GM18907 (cell line): Measurements from ENCODE around the gene ANKRD6.
"Not testable (repeated sequence)": the region's sequence is repeated elsewhere in the genome, so short reads cannot be mapped to it uniquely, and the experiment has no call there.

ENCODE experiments used
- ATAC-seq: cut with Tn5 transposase; IDR thresholded peaks from one replicate; pipeline ENCODE4 v1.9.1; 2021; ENCODE audit warnings: mild to moderate bottlenecking, moderate library complexity; ENCODE audit not compliant: unreplicated experiment

ANKRD6 gene

GRCh38 chr6:89640804-89641203 lies 207.9 kb downstream of the ANKRD6 start:
- no peak for ATAC-seq

GRCh38 chr6:89641581-89641980 lies 208.6 kb downstream of the ANKRD6 start:
- ATAC-seq, result not testable (repeated sequence)

GRCh38 chr6:89642956-89643355 lies 210.0 kb downstream of the ANKRD6 start:
- no peak for ATAC-seq

- ATAC-seq, result no peak
Observed at GRCh38 chr6:89643406-89643805, 210.5 kb downstream of the ANKRD6 start.

GRCh38 chr6:89644864-89645263 lies 211.9 kb downstream of the ANKRD6 start:
- no peak for ATAC-seq

GRCh38 chr6:89649682-89650081 lies 216.7 kb downstream of the ANKRD6 start:
- no peak for ATAC-seq

GRCh38 chr6:89650579-89650978 lies 217.6 kb downstream of the ANKRD6 start:
- ATAC-seq, result no peak

GRCh38 chr6:89655122-89655521 lies 222.2 kb downstream of the ANKRD6 start:
- no peak for ATAC-seq

GRCh38 chr6:89657445-89658158 lies 224.7 kb downstream of the ANKRD6 start:
- ATAC-seq, result no peak

GRCh38 chr6:89660981-89661380 lies 228.0 kb downstream of the ANKRD6 start:
- ATAC-seq, result no peak

- ATAC-seq, result no peak
Observed at GRCh38 chr6:89661559-89661958, 228.6 kb downstream of the ANKRD6 start.

GRCh38 chr6:89662659-89663223 lies 229.8 kb downstream of the ANKRD6 start:
- no peak for ATAC-seq

GRCh38 chr6:89667872-89668556 lies 235.1 kb downstream of the ANKRD6 start:
- ATAC-seq, result no peak

GRCh38 chr6:89669002-89669401 lies 236.1 kb downstream of the ANKRD6 start:
- ATAC-seq, result no peak

- ATAC-seq, result no peak
Observed at GRCh38 chr6:89670935-89671565, 238.1 kb downstream of the ANKRD6 start.

GRCh38 chr6:89675949-89676748 lies 243.2 kb downstream of the ANKRD6 start:
- no peak for ATAC-seq

- no peak for ATAC-seq
Observed at GRCh38 chr6:89678531-89678930, 245.6 kb downstream of the ANKRD6 start.

- no peak for ATAC-seq
Observed at GRCh38 chr6:89679215-89680120, 246.5 kb downstream of the ANKRD6 start.

- no peak for ATAC-seq
Observed at GRCh38 chr6:89680150-89680549, 247.2 kb downstream of the ANKRD6 start.

GRCh38 chr6:89680551-89680950 lies 247.6 kb downstream of the ANKRD6 start:
- ATAC-seq, result no peak
